NCI-H82 (cell line): Measurements from ENCODE around the gene TMEM205.
"Not testable (repeated sequence)": the region's sequence is repeated elsewhere in the genome, so short reads cannot be mapped to it uniquely, and the experiment has no call there.

Experiments used
- DNase-seq: peaks from one replicate; lab custom pipeline; 2025; lab: John Stamatoyannopoulos, UW

Gene TMEM205

DNA sequence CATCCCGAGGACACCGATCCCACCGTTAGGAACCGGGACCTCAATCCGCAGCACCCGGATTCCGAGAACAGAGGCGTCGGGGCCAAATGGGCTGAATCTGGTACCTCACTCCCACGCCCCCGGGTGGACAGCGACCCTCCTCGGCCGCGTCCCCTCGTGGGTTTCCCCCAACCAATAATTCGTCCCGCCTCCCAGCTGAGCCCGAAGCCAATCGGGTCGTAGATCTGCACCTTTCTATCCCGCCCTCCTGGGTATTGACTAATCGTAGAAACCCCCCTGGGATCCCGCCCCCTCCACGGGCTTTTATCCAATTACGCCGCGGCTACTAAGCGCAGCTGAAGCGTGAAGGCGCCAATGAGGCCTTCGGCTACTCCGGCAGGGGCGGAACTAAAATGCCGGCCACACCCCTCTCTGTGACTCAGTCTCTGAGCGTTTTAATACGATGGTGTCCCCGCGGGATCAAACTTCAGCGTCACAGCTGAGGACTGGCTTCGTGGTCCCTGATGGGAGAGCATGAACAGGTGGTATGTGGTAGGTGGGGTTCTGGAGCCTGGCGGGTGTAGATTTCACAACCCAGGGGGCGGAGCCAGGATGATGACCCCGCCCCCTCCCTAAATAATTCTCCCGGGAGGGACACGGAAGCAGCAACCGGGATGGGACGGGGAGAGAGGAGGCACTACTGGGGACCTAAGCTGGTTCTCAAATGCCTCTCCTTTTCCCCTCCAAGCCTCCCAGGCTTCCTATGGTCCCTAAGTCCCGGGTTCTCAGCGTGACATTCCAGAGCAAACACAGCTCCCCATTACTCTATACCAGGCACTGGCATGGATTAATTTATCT, at the start of gene TMEM205, which contains the start of gene CCDC159:
Gene TMEM205, minus strand, starts transcription at position 165 of the 837 bp plus-strand sequence. CDS start 649 bp downstream, outside the sequence.
Gene CCDC159, plus strand, starts transcription at position 416 of the 837 bp plus-strand sequence. Its CDS starts 88 bp downstream, at position 504.
- peak; percentile 99 for DNase-seq

DNA sequence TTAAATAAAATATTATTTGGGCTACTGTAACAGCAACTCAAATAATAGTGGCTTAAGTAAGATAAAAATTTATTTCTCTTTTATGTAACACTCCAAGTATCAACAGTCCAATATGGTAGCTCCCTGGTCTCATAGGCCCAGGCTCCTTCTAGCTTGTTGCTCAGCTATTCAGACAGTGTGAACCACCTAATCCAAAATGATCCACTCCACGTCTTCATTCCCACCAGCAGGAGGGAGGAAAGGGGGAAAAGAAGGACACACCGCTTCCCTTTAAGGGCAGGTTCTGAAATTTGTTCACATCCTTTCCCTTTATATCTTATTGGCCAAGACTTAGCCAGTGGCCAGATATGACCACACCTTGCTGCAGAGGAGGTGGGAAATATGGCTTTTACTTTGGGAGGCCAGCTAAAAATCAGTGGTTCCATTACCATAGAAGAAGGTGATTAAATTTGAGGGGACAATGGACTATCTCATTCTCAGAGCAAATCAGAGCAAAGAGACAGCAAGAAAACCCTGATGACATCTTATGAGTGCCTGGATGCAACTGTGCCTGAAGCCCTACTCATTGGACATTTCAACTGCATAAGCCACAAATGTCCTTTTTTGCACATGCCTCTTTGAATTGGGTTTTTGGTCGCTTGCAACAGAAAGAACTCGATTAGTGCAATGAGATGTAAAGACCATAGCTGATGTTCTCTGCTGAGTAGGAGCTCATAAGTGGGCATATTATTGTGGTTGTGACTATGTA, 45.0 kb upstream of the TMEM205 start:
- DNase-seq = no peak

DNA sequence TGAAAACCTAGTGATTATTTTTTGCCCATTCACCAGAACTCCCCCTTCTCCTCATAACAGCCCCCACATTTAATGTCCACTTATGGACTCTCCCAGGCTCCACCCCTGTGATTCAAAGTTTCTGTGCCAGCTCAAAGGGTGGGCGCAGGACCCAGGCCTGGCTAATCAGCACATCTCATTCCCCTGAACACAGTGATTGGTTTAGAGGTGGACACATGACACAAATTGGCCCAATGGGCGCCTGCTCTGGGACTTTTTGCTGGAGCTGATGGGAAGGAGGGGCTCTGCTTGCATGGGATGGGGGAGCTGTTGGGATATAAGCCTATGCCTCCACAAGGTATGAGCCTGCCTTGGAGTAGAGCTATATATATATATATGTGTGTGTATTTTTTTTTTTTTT, 44.3 kb upstream of the TMEM205 start:
- DNase-seq = no peak

DNA sequence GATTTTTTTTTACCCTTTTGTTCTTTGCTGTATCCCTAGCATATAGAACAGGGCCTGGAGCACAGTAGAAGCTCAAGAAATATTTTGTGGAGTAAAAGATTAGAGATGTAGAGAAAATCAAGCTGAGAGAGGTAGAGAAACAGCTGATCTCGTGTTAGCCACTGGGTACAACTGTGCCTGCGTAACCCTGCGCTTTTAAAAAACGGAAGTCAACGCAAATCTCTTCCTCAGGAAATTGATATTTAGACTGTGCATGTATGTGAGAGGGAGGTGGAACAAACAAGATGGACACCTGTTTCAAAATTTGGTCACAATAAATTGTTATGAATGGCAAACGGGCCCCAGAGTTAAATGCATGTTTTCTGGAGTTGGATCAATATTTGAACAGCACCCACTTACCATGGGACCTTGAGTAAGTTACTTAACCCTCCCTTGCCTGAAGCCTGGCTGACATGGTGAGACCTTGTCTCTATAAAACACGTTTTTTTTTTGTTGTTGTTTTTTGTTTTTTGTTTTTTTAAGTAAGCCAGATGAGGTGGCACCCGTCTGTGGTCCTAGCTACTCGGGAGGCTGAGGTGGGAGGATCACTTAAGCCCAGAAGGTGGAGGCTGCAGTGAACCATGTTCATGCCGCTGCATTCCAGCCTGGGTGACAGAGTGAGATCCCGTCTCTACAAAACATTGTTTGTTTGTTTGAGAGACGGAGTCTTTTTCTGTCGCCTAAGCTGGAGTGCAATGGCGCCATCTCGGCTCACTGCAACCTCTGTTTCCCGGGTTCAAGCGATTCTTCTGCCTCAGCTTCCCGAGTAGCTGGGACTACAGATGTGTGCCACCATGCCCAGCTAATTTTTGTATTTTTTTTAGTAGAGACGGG, 41.3 kb upstream of the TMEM205 start:
- DNase-seq = no peak

DNA sequence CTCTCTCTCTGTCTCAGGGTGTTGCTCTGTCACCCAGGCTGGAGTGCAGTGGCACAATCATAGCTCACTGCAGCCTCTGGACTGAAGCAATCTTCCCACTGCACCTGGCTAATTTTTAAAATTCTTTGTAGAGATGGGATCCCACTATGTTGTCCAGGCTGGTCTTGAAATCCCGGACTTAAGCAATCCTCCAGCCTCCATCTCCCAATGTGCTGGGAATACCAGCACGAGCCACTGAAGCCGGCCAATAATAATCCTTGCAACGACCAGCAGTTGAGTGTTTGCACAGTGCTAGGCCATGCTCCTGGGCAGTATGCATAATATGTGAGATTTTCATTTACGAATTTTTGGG, 38.7 kb upstream of the TMEM205 start:
- DNase-seq = no peak

DNA sequence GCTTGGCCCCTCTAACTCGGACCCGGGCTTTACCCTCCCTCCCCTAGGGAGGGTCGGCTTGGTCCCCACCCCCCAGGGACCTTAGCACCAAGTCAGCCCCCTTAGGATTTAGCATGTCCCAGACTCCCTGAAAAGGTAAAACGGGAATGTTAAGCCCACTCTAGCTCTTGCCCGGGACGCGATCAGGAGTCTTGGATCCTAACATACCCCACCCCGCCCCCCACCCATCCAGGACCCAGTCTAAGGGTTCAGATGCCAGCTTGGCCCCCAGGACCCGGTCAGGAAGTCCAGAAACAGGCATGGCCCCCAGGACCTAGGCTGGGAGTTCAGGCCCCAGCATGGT, 37.6 kb upstream of the TMEM205 start:
- DNase-seq = no peak

DNA sequence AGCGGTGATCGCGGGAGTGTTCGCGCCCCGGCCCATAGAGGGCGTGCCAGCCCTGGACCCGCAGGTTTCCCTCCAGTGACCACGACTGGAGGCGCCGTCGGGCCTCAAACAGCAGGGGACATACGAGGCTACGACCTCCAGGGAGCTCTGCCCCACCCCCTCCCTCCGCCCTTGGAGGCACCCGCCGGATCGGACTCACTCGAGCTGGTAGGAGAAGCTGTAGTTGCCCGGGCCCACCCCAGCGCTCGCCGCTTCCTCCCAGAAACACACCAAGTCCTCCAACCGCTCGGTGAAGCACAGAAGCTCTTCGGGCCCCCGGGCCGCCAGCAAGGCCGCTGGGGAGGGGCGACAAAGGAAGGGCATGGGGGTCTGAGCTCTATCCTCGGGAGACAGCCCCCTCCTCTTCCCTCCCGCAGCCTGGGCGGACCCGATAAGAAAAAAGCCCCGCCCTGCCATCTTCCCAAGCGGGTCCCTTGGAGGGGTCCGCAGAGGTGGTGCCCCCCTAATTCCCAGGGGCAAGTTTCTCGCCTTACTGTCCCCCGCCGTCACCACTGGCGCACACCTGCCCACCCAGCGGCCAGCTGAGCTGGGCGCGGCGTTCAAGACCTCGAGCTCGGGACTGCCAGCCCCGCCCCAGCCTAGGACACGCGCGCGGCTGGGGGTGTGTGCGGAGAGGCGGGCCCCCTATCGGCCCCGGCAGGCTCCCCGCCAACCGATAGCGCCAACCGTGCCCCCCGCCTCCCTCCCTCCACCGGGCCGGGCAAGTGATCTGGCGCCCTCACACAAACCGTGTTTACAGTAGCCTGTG, 37.0 kb upstream of the TMEM205 start:
- DNase-seq = peak; percentile 59

DNA sequence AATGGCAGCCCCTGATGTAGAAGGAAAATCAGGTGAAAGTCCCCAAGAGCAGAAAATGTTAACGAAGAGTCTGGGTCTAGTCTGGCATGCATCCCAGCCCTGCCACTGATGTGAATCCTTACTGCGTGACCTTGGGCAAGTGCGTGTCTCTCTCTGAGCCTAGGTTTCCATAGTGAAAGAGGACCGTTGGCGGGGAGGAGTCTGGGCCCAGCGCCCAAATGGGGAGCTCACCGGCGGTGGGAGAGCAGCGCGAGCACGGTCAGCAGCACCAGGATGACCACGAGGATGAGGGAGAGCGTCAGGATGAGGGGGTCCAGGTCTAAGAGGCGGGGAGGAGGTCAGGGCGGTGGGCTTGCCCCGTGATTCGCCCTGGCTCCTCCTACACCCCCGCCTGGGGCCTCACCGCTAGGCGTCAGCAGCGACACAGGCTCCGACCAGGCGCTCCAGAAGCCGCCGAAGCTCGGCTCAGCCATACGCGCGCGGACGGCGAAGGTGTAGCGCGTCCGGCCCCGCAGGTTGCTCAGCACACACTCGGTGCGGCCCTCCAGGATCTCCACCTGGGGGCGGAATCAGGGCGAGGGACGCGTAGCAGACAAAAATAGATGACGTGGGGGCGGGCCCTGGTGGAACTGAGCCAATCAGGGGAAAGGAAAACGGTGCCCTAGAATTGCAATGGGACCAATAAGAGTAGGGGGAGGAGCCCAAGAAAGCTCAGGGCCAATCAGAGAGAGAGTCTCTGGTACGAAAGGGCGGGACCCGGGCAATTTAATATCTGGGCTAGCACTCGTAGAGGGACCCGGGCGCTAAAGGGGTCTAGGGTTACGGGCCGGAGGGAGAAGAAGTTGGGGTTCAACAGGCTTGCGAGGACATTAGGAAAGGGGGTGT, 34.8 kb upstream of the TMEM205 start:
- DNase-seq = peak; percentile 99

DNA sequence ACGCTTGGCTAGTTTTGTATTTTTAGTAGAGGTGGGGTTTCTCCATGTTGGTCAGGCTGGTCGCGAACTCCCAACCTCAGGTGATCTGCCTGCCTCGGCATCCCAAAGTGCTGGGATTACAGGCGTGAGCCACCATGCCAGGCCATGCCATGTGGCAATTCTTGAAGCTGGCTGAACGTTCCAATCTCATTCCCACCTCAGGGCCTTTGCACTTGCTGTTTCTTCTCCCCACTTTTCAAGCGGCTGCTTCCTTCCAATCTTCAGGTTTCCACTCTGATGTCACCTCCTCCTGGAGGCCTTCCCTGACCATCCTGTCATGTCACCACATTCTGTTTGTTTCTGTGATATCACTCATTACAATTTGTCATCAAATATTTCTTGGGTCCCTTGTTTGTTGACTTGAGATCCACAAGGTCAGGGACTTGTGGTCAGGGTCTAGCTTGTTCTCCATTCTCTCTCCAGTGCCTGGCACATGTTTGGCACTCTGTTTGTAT, 33.8 kb upstream of the TMEM205 start:
- DNase-seq = no peak

DNA sequence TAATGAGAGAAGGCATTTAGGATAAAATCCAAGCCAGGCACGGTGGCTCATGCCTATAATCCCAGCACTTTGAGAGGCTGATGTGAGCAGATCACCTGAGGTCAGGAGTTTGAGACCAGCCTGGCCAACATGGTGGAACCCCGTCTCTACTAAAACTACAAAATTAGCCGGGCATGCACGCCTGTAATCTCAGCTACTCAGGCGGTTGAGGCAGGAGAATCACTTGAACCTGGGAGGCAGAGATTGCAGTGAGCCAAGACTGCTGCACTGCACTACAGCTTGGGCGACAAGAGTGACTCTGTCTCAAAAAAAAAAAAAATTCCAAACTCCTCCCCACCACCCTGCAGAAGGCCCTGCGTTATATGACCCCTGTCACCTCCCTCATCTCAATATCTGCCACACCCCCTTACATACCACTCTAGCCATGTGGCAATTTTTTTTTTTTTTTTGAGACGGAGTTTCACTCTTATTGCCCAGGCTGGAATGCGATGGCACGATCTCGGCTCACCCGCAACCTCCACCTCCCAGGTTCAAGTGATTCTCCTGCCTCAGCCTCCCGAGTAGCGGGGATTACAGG, 33.3 kb upstream of the TMEM205 start:
- not testable (repeated sequence) for DNase-seq

DNA sequence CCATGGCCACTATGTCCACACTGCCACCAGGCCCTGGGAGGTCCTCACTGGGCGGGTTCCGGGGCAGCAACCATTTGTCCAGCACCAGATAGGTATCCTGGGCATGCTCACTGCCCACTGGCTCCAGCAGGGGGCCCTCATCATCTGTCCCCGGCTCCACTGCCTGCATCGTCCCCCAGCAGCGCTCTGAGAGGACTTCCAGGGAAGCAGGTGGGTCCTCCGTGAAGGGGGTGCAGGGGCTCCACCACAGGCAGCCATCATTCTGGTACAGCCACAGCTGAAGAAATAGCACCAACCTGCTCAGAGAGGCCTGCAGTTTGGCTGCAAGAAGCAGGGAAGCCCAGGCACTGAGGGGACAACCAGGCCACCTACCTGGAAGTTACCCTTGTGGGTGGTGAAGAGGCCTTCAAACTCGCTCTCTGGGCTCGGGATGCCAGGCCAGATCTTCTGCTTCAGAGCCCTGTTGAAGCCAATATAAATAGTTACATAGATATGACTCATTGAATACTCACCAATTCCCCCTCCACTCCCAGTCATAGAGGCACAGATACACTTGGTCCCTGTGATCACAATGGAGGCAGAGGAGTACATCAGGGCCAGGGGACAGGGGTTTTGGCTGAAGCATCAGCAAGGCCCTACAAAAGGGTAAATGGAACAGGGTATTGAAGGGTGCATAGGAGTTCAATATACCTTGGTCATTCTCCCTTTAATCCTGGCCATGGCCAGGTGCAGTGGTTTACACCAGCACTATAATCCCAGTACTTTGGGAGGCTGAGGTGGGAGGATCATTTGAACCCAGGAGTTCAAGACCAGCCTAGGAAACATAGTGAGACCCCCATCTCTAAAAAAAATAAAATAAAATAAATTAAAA, 32.5 kb upstream of the TMEM205 start:
- peak; percentile 71 for DNase-seq

DNA sequence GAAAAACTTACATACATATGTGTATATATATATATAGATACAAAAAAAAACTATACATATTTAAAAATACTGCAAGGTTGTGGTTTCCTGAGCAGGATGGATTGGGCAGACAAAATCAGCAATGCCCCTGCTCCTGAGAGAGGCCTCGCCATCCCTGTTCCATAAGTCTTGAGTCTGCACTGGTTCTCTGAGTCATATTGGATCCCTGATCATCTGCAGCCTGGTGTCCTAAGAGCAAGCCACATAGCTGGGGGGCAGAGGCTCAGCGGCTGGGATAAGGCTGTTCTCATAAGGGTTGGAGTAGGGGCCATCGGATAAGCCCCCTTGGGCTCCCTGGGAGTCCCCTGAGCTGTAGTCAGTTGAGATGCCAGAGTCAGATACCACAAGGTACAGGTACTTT, 31.7 kb upstream of the TMEM205 start:
- no peak for DNase-seq

DNA sequence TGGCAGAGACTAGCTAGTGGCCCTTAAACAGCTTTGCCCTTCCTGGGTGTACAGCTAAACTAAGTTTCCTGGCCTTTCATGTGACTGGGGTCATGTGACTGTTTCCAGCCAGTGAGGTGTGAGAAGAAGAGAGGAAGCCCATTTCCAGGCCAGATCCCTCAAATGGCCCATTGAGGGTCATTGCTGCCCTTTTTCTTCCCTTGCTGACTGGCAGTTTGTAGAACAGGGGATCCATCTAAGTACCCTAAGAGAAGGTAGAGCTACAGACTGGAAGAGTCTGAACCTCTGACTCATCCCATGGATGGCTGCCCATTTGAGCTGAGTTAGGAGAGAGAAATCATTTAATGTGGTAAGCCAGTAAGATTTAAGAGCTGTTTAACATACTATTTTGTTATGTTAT, 31.2 kb upstream of the TMEM205 start:
- peak; percentile 10 for DNase-seq

DNA sequence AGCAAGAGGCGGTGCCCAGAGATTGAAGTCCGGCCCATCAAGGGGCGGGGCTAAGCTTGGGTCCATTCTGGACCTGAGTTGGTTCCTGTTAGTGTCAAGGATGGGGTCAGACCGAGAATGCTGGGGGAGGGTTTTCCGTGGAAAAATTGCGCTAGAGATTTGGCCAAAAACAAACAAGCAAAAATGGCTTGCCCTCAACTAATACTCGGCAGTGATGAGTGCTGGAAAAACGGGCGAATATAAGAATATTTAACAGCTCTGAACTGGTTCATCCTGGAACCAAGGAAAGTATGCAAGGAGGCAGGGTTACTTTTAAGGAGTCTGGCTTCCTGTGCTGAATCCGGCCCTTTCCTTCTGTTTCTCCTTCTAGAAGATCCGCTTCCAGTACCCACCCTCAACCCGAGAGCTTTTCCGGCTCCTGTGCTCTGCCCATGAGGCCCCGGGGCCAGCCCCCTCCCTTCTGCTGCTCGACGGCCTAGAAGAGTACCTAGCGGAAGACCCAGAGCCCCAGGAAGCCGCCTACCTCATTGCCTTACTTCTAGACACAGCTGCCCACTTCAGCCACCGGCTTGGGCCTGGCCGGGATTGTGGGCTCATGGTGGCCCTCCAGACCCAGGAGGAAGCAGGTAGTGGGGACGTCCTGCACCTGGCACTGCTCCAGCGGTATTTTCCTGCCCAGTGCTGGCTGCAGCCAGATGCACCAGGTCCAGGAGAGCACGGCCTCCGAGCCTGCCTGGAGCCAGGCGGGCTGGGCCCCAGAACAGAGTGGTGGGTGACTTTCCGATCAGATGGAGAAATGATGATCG, 29.3 kb upstream of the TMEM205 start:
- DNase-seq = peak; percentile 63

DNA sequence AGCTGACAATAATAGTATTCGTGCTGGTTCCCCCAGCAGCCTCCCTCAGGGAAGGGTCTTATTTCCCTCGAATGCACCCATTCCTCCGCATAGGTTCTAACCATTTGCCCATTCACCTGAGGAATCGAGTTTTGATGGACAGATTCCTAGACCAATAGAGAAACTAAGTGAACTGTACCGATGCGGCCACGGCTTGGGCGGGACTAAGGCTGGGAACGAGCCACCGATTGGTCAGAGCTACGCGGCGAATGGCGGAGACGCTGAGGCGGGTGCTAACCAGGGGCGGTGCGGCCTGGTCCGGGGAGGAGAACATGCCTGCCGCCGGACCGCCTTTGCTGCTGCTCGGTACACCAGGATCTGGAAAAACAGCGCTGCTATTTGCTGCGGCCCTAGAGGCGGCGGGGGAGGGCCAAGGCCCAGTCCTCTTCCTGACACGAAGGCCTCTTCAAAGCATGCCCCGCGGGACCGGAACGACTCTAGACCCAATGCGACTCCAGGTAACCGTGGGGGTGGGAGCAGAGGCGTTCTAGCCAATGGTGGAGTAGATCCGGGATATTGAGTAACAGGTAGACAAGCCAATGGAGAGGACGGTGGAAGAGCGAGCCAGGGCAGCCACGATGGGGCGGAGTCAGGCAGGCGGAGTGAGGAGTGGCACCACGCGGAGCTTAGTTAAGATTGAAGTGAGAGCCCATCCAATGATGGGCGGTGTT, 28.5 kb upstream of the TMEM205 start, which contains the start of gene SWSAP1:
Gene SWSAP1, plus strand, starts transcription at position 234 of the 710 bp plus-strand sequence. Its CDS starts 15 bp downstream, at position 249.
- DNase-seq = peak; percentile 99

DNA sequence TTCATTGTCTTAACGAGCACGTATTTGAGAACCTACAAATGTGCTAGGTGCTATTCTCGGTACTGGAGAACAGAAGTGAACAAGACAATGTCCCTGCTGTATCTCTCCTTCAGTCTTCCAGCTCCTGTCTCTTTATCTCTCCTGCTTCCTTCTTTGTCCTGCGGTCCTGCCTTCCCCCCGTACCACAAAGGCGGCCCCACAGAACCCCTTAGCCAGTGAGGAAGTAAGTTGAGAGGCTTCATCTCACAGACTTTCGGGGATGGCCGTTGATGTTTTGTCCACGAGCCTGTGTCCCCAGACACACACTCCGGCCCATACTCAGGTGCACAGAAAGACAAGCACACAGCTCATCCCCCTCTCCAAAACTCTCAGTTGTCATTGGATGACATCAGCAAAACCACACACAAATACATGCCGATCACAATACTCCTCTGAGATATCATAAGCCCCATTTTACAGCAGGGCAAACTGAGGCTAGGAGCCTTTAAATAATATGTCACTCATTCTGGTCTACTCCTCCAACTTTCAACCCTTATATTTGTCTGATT, 27.9 kb upstream of the TMEM205 start:
- DNase-seq = no peak
